Ascending aorta (tissue), 2 donors: ENCODE results near the gene TADA1. TPM values are rescaled to one million over a fixed set of nuclear protein-coding genes. Genes with fewer than 3 reads are reported as not detected.

ENCODE experiments used
- DNase-seq, 2 donors: peaks; one replicate each; pipeline ENCODE4 v3.0.0-alpha.2; 2019; ENCODE audit warnings: low spot score in 2 of 2
- H3K27ac ChIP-seq, 2 donors: fragments of 200-600 bp; sonication (generic); one replicate each; pipeline ENCODE4 v1.5.1; 2016 to 2017; ENCODE audit warnings: mild to moderate bottlenecking in 1 of 2
- H3K27me3 ChIP-seq: fragments of 200-600 bp; sonication (generic); one replicate; pipeline ENCODE4 v1.5.1; 2017
- H3K36me3 ChIP-seq, 2 donors: fragments of 200-600 bp; sonication (generic); one replicate each; pipeline ENCODE4 v1.5.1; 2016
- H3K4me1 ChIP-seq, 2 donors: fragments of 200-600 bp; sonication (generic); one replicate each; pipeline ENCODE4 v1.5.1; 2016 to 2017; ENCODE audit warnings: mild to moderate bottlenecking in 1 of 2
- H3K4me3 ChIP-seq, 2 donors: fragments of 200-600 bp; sonication (generic); one replicate each; pipeline ENCODE4 v1.5.1; 2016 to 2017; ENCODE audit warnings: mild to moderate bottlenecking in 1 of 2
- H3K9me3 ChIP-seq, 2 donors: fragments of 200-600 bp; sonication (generic); one replicate each; pipeline ENCODE4 v1.5.1; 2016
- CTCF ChIP-seq, 3 experiments: fragments of 200-600 bp in 2 of 3; fragments of 450-650 bp in 1 of 3; sonication (generic) in 2 of 3; IDR thresholded peaks; one replicate each; pipeline ENCODE4 v1.5.1; 2016 to 2019; ENCODE audit warnings: antibody characterized with exemption in 3 of 3, mild to moderate bottlenecking in 1 of 3, moderate library complexity in 1 of 3
- intact Hi-C: fragments of 100-400 bp; cut with DNase I; formaldehyde crosslinking; loops from one replicate; pipeline ENCODE4 v1.15.1; 2023
- total RNA-seq: library from RNA; depleted of rRNA; stranded (reverse); fragments of >200 nt; gene quantifications from one replicate; pipeline ENCODE4 v1.1.0, GENCODE V29; 2016

The TADA1 gene
- total RNA-seq, 1 donor from 2014 or later = 12.8 TPM

- H3K27ac ChIP-seq = no peak overlapping the region
- intact Hi-C loops = no loop called here
- H3K36me3 ChIP-seq = no peaks in the 10 kb centered on the region
- H3K4me1 ChIP-seq = no peaks in the 10 kb centered on the region
- no peak for TF ChIP-seq CTCF (IDR thresholded peaks at IDR 0.05)
- no peak for DNase-seq
- H3K4me3 ChIP-seq = no peak overlapping the region
- peaks cover 0 to 3% of the 10 kb centered on the region in 2 donors for H3K9me3 ChIP-seq
- no peaks in the 10 kb centered on the region for H3K27me3 ChIP-seq
Observed at GRCh38 chr1:166814611-166815010, 61.5 kb downstream of the TADA1 start.

GRCh38 chr1:166813508-166814223, 62.4 kb downstream of the TADA1 start:
- no peak overlapping the region for H3K4me3 ChIP-seq
- H3K4me1 ChIP-seq = no peaks in the 10 kb centered on the region
- intact Hi-C loops = no loop called here
- H3K27me3 ChIP-seq = no peaks in the 10 kb centered on the region
- no peak for TF ChIP-seq CTCF (IDR thresholded peaks at IDR 0.05)
- H3K36me3 ChIP-seq = no peaks in the 10 kb centered on the region
- no peak for DNase-seq
- no peaks in the 10 kb centered on the region for H3K9me3 ChIP-seq
- H3K27ac ChIP-seq = no peak overlapping the region

- Histone ChIP-seq H3K36me3 (no peaks in the 10 kb centered on the region), H3K27me3 (no peaks in the 10 kb centered on the region), H3K27ac (no peak overlapping the region), H3K4me3 (no peak overlapping the region), H3K9me3 (no peaks in the 10 kb centered on the region), H3K4me1 (no peaks in the 10 kb centered on the region)
- no peak for TF ChIP-seq CTCF (IDR thresholded peaks at IDR 0.05)
- DNase-seq = no peak
- intact Hi-C loops = no loop called here
Observed at GRCh38 chr1:166811691-166812090, 64.4 kb downstream of the TADA1 start.

GRCh38 chr1:166808952-166809351, 67.1 kb downstream of the TADA1 start:
- no peaks in the 10 kb centered on the region for H3K9me3 ChIP-seq
- no peak overlapping the region for H3K4me3 ChIP-seq
- intact Hi-C loops = no loop called here
- no peaks in the 10 kb centered on the region for H3K4me1 ChIP-seq
- DNase-seq = no peak
- H3K36me3 ChIP-seq = no peaks in the 10 kb centered on the region
- no peaks in the 10 kb centered on the region for H3K27me3 ChIP-seq
- no peak overlapping the region for H3K27ac ChIP-seq
- TF ChIP-seq CTCF (IDR thresholded peaks at IDR 0.05) = no peak

Other genes with a start within 250 kb of the TADA1 start
- gene POGK, start 36.8 kb downstream of the TADA1 start, total RNA-seq = 10.2 TPM
- gene ILDR2, start 99.3 kb upstream of the TADA1 start, total RNA-seq = not detected
- not detected for gene MAEL, start 113.0 kb upstream of the TADA1 start, total RNA-seq
- gene GPA33, start 214.1 kb upstream of the TADA1 start, total RNA-seq = not detected
- 0.96 TPM for gene STYXL2, start 217.8 kb upstream of the TADA1 start, total RNA-seq